Gastroesophageal sphincter (tissue), 3 donors: ENCODE data around the gene SYNDIG1.

Source experiments
- POLR2A ChIP-seq, 2 donors: fragments of 450-650 bp; IDR thresholded peaks; one replicate each; pipeline ENCODE4 v1.6.1; 2017; ENCODE audit warnings: antibody characterized with exemption in 2 of 2, mild to moderate bottlenecking in 2 of 2, moderate library complexity in 1 of 2
- POLR2AphosphoS5 ChIP-seq: sonication (generic); formaldehyde crosslinking; IDR thresholded peaks from one replicate; pipeline ENCODE4 v1.6.1; 2017; ENCODE audit warnings: antibody characterized with exemption
- TF ChIP-seq, protein P1 (sequence below), 4 experiments: fragments of 200-600 bp in 2 of 4; fragments of 450-650 bp in 2 of 4; sonication (generic) in 1 of 4; IDR thresholded peaks; one replicate each; pipeline ENCODE4 v1.5.1; 2017 to 2019; ENCODE audit warnings: antibody characterized with exemption in 4 of 4, mild to moderate bottlenecking in 2 of 4, moderate library complexity in 2 of 4

- TF ChIP-seq, protein P1, sequence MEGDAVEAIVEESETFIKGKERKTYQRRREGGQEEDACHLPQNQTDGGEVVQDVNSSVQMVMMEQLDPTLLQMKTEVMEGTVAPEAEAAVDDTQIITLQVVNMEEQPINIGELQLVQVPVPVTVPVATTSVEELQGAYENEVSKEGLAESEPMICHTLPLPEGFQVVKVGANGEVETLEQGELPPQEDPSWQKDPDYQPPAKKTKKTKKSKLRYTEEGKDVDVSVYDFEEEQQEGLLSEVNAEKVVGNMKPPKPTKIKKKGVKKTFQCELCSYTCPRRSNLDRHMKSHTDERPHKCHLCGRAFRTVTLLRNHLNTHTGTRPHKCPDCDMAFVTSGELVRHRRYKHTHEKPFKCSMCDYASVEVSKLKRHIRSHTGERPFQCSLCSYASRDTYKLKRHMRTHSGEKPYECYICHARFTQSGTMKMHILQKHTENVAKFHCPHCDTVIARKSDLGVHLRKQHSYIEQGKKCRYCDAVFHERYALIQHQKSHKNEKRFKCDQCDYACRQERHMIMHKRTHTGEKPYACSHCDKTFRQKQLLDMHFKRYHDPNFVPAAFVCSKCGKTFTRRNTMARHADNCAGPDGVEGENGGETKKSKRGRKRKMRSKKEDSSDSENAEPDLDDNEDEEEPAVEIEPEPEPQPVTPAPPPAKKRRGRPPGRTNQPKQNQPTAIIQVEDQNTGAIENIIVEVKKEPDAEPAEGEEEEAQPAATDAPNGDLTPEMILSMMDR (IDR thresholded peaks at IDR 0.05), result no peak
- TF ChIP-seq POLR2AphosphoS5 (no peak), POLR2A (IDR thresholded peaks at IDR 0.05) (no peak)
These were observed 130.6 kb downstream of the SYNDIG1 start for GRCh38 chr20:24600012-24600411.
